HG02970 (cell line): ENCODE data around the gene THADA.
"Not testable (repeated sequence)": the region's sequence is repeated elsewhere in the genome, so short reads cannot be mapped to it uniquely, and the experiment has no call there.

Experiments
- ATAC-seq: cut with Tn5 transposase; IDR thresholded peaks from one replicate; pipeline ENCODE4 v1.9.1; 2021; ENCODE audit warnings: mild to moderate bottlenecking, moderate library complexity, moderate number of reproducible peaks; ENCODE audit not compliant: unreplicated experiment, low FRiP score

THADA gene

DNA sequence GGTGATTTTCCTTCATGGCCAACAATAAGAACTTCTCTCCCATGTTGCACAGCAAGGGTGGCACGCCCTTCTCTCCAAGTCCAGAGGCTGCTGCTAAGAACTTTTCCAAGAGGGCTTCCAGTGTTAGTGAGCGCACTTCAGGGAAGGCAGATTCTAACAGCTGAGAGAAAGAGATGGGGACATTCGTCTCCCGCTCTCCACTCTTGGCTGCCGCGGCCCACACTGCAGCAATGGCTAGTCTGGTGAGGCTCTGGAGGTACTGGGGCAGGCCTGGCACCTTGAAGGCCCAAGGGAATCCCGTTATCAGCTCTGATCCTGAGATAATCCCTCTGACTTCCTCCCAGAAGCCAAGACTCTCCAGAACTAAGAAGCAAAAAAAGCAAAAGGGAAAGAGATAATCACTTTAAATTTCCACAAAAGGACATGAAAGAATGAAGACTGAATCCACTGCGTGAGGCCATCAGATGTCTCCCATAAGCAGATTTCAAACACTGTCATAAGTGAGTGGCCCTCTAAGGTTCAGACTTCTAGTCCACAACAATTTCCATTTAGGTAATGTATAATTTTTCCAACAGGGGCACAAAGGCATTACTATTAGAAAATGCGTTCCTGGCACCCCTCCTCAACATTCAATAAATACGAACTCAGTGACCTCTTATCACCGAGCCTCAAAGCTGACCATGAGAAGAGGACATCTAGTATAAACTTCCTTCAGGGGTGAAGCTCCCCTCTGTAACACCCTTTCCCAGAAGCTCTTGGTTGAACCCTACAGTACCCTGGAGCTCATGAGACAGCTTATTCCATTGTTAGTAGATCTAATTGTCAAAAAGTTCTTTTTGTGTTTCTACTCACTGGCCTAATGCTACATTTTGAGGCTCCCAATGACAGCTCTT is 302.7 kb downstream of the THADA start:
- ATAC-seq, result no peak

DNA sequence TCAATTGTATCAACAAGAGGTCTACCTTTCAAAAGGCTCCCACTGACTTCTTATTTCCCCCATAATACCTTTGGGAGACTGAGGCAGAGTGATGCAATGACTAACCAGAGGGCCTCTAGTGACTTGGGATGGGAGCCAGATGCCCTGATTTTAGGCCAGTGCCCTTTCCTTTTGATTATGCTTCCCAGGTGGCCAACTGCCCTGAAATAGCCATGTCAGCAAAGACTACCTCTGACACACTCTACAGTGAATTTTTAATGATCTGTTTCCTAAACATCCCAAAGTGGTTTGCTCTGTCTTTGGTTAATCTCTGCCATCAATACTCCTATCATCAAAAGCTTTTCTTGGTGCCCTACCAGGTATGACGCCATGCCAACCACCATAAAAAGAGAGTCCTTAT is 303.5 kb downstream of the THADA start:
- ATAC-seq, result no peak

DNA sequence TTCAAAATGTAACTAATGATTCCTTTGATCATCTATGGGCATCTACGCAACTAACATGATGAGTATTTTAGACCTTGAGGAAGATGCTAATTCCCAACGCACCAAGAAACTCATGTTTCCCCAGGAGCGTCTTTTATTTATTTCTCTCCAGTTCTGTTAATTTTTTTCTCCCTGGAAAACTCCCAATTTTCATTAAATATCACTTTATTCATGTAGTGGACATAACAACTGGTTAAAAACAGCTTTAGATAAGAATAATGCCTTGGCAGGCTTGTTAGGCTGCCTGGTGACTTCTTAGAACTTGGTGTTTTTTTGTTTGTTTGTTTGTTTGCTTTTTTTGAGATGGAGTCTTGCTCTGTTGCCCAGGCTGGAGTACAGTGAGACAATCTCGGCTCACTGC is 306.5 kb downstream of the THADA start:
- ATAC-seq, result no peak

DNA sequence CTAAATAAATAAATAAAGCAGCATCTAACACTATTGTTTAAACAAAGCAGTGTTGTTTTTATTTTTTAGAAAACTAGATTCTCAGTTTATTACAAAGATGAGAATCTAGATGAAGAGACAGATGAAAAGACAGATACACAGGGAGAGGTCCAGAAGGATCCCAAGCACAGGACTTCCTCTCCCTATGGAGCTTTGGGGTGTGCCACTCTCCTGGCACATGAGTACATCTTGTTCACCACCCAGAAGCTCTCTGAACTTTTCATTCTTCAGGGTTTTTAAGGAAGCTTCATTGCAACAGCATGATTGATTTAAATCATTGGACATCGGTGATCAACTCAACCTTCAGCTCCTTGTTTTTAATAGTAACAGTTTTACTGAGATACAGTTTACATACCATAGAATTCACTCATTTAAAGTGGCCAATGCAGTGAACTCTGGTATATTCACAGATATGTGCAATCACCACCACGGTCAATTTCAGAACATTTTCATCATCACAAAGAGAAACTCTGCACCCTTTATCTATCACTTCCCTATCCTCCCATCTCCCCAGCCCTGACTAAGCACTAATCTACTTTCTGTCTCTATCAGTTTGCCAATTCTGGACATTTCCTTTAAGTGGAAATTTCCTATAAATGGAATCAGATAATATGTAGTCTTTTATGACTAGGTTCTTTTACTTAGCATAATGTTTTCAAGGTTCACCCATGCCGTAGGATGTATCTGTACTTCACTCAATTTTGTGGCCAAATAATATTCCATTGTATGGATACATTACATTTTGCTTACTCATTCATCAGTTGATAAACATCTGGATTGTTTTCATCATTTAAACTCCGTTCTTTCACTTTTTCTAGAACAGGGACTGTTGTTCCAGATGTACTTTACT is 307.2 kb downstream of the THADA start:
- ATAC-seq, result no peak

DNA sequence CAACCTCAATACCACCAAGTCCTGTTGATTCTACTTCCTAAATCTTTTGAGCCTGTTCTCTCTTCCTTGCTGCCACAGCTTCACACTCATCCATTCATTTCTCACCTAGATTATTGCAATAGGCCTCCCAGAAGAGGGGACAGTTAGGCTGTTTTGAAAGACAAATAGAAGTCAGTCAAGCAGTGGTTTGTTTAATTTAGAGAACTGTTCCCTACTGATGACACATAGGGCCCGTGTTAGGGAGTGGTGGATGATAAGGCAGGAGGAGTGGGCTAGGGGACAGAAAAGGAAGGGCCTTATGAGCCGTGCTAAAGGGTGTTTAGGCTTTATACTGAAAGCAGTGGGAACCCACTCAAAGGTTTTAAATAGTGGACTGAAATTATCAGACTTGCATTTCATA is 309.9 kb downstream of the THADA start:
- no peak for ATAC-seq

DNA sequence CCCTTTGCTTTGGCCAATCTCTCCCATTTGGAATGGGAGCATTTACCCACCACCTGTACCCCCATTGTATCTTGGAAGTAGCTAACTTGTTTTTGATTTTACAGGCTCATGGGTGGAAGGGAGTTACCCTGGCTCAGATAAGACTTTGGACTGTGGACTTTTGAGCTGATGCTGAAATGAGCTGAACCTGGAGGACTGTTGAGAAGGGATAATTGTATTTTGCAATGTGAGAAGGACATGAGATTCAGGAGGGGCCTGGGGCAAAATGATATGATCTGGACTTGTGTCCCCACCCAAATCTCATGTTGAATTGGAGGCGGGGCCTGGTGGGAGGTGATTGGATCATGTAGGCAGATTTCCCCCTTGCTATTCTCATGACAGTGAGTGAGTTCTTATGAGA is 310.9 kb downstream of the THADA start:
- no peak for ATAC-seq

DNA sequence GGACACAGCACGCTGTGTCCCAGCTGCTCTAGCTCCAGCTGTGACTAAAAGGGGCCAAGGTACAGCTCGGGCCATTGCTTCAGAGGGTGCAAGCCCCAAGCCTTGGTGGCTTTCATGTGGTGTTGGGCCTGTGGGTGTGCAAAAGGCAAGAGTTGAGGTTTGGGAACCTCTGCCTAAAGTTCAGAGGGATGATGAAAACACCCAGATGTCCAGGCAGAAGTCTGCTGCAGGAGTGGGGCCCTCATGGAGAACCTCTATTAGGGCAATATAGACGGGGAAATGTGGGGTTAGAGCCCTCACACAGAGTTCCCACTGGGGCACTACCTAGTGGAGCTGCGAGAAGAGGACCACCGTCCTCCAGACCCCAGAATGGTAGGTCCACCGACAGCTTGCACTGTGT is 311.5 kb downstream of the THADA start:
- ATAC-seq, result not testable (repeated sequence)

DNA sequence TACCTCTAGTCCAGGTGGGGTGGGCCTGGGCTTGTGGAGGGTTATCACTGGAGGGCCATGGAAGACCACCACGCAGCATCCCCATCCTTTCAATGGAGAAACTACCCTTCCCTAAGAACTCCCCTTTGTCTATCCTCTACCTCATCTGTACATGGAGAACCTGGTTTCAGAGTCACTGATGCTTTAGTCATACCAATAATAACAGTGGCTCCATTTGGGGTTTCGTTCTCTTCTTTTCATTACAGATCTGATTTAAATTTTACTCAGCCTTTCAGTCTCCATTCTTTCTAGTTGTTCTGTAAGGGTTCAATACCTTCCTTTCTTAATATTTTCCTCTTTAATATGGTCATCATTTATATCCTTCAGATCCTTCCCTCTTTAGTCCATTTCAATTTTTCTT is 314.8 kb downstream of the THADA start:
- ATAC-seq, result no peak

DNA sequence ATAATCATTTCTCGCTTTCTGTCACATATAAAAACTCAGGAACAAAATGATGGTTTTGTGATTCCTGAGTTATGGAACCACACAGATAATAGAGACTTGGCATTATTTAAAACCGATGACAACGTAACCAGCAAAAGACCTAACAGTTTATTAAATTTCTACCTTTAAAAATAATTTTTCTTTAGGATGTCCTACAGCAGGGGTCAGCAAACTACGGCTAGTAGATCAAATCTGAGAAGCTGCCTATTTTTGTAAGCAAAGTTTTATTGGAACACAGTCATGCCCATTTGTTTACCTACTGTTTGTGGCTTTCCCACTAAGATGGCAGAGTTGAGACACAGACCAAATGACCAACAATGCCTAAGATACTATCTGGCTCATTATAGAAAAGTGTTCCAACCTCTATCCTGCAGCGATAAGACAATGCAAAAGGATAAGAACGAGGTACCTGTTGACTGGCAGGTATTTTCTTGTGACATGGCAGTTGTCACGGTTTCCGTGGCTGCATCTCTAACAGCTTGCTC is 316.5 kb downstream of the THADA start:
- no peak for ATAC-seq

DNA sequence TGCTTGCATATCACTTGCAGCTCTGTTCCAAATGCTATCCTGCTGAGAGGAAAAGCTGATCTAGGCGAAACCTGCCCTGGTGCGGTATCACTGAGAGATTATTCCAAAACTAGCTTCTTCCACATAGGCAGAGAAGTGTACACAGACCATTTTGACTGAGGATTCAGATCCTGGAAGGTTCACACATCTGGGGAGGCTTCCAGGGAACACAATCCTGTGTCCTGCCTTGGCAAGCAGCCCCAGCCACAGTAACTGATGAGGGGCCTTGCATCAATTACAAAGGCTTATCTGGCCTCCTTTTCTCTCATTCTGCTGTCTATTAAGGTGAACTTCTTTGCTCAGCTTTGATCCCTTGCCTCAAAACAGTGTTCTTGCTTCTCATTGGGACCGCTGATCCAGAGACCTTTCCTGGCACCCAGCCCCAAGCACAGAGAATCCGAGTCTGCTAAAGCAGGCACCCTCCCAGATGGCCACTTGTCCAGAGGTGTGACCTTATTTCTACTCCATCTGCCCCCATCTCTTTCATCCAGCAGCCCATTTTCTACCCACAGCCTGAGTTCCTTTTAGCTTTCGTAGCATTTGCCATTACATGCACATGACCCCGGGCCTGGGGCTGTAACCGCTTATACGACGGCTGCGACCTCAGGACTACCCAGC is 317.1 kb downstream of the THADA start:
- no peak for ATAC-seq

DNA sequence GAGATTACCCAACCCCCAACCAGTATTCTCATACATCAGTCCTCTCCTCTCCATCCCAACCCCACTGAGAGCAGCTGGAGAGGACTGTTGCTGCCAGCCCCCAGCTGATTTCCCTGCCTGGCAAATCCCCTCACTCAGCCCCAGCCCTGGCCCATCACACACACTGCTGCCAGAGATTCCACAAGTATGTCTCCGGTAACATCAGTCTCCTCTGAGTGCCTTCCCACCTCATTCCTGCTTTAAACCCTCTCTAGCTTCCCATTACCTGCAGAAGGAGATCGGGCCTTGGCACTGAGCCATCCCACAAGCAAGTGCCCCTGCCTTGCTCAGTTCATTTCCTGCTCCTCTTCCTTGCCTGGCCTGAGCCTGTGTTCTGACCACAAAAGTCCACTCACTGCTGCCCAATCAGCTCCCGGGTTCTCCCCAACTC is 318.9 kb downstream of the THADA start:
- no peak for ATAC-seq

DNA sequence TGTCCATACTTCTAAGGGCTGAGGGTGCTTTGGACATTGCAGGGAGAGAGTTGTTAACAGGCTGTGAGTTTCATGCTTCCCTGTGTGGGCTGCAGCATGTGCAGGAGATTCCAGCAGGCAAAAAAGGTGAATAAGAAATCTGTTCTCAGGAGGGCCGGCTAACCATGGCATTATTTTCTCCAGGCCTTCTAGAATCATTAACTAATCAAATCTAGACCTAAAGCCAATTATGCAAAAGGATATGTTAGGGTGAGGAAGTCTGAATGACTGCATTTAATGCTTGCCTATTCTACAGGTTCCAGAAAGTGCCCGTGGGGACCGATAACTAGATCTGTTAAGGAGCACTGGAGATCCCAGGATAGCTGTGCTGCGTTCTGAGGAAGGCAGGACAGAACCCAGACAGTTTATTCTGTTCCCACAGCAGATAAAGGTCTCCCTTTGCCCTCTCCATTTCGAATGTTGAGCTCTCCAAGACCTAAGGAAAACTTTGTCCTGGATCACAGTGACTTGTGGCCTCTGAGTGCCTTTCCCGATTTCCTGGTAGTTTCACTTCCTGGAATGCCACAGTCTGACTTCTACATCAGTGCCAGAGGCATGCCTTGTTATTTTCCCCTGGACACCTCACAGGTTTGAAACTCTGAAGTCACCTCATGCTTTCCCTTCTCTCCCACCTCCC is 319.4 kb downstream of the THADA start:
- no peak for ATAC-seq

DNA sequence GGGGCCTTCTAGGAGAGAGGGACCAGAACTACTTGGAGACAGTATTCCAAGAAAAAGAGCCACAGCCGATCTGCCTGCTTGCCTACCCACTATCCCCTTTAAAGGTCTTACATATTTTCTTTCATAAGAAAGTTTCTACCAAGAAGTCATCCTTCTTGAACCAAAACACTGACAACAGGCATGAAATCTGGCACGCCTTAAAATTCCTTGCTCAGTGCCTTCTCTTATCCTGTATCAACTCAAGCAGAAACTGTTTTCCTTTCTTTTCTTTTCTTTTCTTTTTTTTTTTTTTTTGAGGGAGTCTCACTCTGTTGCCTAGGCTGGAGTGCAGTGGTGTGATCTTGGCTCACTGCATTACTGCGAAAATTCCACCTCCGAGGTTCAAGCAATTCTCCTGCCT is 321.1 kb downstream of the THADA start:
- no peak for ATAC-seq

DNA sequence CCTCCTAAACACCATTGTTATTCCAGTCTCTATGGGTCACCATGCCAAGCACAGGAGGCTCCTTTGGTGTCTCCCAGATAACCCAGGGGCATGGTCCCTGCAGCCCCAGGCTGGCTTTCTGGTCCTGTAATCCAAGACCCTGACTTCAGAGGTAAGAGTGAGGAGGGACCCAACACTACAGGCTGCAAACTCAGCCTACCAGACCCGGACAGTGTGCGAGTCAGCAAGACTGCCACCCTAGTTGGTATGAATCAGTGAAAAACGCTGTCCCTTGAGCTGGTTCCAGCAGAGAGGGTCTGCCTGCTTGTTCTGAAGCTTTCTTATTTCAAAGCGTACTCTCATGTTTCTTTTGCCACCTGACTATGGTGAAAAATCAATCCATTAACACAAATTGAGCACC is 321.8 kb downstream of the THADA start:
- ATAC-seq, result no peak

DNA sequence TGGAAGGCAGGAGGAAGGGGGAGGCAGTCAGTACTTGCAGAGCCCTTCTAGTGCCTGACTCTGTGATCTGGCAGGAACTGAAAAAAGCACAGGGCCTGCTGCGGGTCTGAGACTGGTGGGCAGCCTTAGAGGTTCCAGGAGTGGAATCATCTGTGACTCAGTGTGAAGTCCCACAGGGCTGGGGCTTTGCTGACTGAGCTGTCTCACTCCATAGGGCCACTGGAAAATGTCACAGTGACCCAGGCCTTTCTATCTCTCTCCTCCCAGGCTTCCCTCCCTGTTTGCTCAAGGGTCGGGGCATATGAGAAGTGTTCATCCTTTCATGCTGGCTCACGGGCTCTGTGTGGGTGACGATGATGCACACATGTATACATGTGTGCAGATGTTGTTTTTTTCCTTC is 322.3 kb downstream of the THADA start:
- ATAC-seq, result no peak

DNA sequence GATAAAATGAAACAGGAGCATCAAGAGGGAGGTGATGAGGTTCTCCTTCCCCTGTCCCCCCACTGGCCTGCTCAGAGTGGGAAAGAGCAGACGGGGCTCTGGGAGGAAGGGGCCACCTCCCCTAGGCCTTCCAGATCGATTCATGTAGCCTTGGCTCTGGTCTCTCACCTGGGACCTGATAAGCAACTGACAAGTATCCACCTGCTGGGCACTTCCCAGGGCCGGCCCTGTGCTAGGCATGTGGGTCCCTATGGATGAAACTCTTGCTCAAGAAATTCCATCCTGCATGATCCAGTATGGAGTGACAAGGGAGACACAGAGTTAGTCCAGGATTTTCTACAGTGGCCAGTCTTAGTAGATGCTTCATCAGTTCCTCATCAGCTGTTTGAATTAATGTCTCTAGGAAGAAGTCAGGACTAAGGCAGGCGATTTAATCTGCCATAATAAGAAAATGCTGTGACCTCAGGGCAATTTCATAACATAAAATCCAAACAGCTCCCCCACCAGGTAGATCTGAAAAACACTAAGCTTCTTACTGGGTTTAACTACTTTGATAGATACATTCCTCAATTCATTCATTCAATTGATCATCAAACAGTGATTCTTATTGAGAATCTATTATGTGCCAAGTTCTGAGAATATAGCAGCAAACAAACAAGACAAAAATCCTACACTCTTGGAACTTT is 324.8 kb downstream of the THADA start:
- no peak for ATAC-seq

DNA sequence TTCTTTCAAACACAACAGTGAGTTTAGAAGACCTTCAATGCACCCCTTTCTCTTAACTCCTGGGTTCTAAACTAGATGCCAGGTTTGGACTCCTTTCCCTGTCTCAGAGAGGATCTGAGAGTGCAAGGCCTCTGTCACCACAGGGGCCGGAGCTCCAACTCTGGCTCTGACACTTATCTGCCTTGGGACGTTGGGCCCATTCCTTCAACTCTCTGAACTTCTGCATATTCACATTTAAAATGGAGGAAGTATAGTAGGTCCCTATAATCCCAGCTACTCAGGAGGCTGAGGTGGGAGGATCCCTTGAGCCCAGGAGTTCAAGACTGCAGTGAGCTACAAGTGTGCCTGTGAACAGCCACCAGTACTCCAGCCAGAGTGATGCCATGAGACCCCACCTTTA is 325.4 kb downstream of the THADA start:
- no peak for ATAC-seq

DNA sequence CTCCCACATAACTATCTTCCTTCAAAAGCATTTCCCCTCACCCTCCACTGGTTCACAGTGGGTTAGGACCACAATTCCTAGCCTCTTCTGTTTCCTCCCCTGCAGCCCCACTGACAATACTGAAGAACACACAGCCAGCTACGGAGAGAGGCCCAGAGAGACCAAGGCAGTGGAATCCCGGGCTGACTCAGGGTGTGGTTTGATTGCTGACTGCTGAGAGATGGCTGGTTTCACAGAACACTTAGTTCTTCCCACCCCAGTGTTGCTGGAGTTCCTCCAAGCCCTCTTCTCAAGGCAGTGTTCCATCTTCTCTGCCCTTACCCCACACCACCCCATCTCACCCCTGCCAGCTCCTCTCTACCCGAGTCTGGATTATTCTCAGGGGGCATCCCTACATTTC is 326.1 kb downstream of the THADA start:
- no peak for ATAC-seq

DNA sequence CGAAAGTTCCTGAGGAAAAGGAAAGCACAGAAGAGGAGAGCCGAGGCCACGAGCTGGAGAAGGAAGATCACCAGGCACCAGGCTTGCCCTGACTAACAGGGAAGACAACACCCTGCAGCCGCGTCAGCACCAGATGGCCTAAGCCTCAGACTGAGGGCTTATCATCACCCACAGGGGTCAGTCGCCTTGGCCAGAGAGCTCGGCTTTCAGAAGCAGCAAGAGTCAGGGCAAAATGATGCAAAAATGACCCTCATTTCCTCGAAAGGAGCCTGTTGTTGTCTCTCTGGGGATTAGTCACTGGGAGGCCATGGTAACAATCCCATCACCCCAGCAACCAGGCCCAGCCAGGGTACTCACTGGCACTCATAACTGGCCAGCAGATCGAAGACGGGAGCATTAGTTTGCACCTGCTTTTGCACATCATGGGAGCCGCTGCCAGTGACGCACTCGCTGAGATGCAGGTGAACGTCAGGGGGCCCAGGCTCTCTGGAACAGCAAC is 326.7 kb downstream of the THADA start:
- no peak for ATAC-seq
